Inferior parietal cortex (tissue), 1 donor: ENCODE data around the gene BNC2.

Experiments used
- DNase-seq: peaks from one replicate; pipeline ENCODE4 v3.0.0-alpha.2; 2016; ENCODE audit errors: extremely low spot score

The BNC2 gene

GRCh38 chr9:16679327-16679821 is 191.1 kb downstream of the BNC2 start:
- no peak for DNase-seq

- no peak for DNase-seq
Measured at GRCh38 chr9:16676519-16676918, 194.0 kb downstream of the BNC2 start.

GRCh38 chr9:16675131-16675530 is 195.3 kb downstream of the BNC2 start:
- no peak for DNase-seq

- DNase-seq: no peak
Measured at GRCh38 chr9:16673171-16673570, 197.3 kb downstream of the BNC2 start.

- DNase-seq: no peak
Measured at GRCh38 chr9:16672501-16672900, 198.0 kb downstream of the BNC2 start.

- no peak for DNase-seq
Measured at GRCh38 chr9:16671591-16672137, 198.8 kb downstream of the BNC2 start.

GRCh38 chr9:16670791-16671190 is 199.7 kb downstream of the BNC2 start:
- no peak for DNase-seq

- no peak for DNase-seq
Measured at GRCh38 chr9:16668734-16669295, 201.7 kb downstream of the BNC2 start.

GRCh38 chr9:16664211-16664610 is 206.3 kb downstream of the BNC2 start:
- no peak for DNase-seq

GRCh38 chr9:16661816-16662215 is 208.7 kb downstream of the BNC2 start:
- DNase-seq: no peak

GRCh38 chr9:16659096-16659495 is 211.4 kb downstream of the BNC2 start:
- DNase-seq: no peak

- DNase-seq: no peak
Measured at GRCh38 chr9:16656432-16657169, 213.9 kb downstream of the BNC2 start.

GRCh38 chr9:16654596-16655126 is 215.8 kb downstream of the BNC2 start:
- no peak for DNase-seq

- no peak for DNase-seq
Measured at GRCh38 chr9:16653491-16654399, 216.7 kb downstream of the BNC2 start.

GRCh38 chr9:16652582-16652981 is 217.9 kb downstream of the BNC2 start:
- DNase-seq: no peak

GRCh38 chr9:16651446-16651964 is 219.0 kb downstream of the BNC2 start:
- no peak for DNase-seq

GRCh38 chr9:16645970-16646369 is 224.5 kb downstream of the BNC2 start:
- no peak for DNase-seq

GRCh38 chr9:16642421-16643109 is 227.9 kb downstream of the BNC2 start:
- DNase-seq: no peak

- no peak for DNase-seq
Measured at GRCh38 chr9:16640649-16641048, 229.8 kb downstream of the BNC2 start.

GRCh38 chr9:16639644-16640043 is 230.8 kb downstream of the BNC2 start:
- no peak for DNase-seq

- DNase-seq: no peak
Measured at GRCh38 chr9:16637911-16638310, 232.6 kb downstream of the BNC2 start.
